DND-41 (cell line): ENCODE measurements around the gene PROZ.

ENCODE experiments used
- CTCF ChIP-seq: IDR thresholded peaks from 2 replicates; pipeline ENCODE4 v1.5.1; 2012; ENCODE audit warnings: borderline replicate concordance, low read length, moderate library complexity, mild to moderate bottlenecking; ENCODE audit not compliant: poor library complexity, severe bottlenecking; ENCODE audit errors: extremely low read depth
- EZH2 ChIP-seq: IDR thresholded peaks from 3 replicates; pipeline ENCODE4 v1.6.1; 2012; ENCODE audit warnings: borderline replicate concordance, low read depth, mild to moderate bottlenecking, moderate library complexity, low read length, inconsistent platforms; ENCODE audit not compliant: severe bottlenecking

DNA sequence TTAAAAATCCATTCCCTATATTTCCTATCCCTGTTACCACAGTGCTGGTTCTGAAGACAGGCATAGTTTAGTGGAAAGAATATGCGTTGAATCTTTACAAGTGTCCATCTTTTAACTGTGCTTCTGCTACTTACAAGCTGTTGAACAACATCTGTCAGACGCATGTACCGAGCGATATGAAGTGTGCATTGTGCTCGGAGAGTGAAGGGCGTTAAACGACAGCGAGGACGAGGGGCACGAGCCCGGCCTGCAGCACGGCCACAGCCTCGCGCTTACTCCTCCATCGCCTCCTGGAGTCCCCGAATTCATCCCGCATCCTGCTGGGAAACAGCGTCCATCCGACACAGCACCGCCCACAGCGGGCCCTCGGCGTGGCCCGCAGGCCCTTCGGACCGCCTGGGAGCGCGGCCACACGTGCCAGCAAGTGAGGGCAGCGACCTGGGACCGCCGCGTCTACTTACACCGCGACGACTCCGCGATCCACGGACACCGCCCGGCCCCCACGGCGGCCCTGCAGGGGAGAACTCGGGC, 49.5 kb downstream of the PROZ start:
- TF ChIP-seq CTCF (no peak), EZH2 (no peak)
